Endothelial cell of umbilical vein (primary cell): ENCODE measurements around the gene RSRC1. TPM values are rescaled to one million over a fixed set of nuclear protein-coding genes. Genes with fewer than 3 reads are reported as not detected.

Experiments used
- BruUV-seq: library from RNA; stranded (reverse); fragments of 400-500 nt; replicated peaks from 2 replicates; lab custom pipeline; 2021; lab: Mats Ljungman, UMichigan
- CTCF ChIA-PET: fragments of 300-600, 350-600 bp; sonication (Branson Sonifier 250); formaldehyde crosslinking; loops from one replicate; lab custom pipeline; 2021; ENCODE audit warnings: antibody characterized with exemption, inconsistent platforms; lab: Charles Lee
- POLR2A ChIA-PET: fragments of 300-600, 350-600 bp; sonication (Branson Sonifier 250); formaldehyde crosslinking; loops from one replicate; lab custom pipeline; 2021; ENCODE audit warnings: antibody characterized with exemption, inconsistent platforms; lab: Charles Lee
- DNase-seq: peaks from one replicate; pipeline ENCODE4 v3.0.0-alpha.2; 2011; ENCODE audit warnings: low read depth, low spot score
- FAIRE-seq: peaks from 2 replicates; lab custom pipeline; 2011; peaks lifted over from hg19 to GRCh38; lab: Jason Lieb, UNC
- H2AFZ ChIP-seq: 2 replicates; pipeline ENCODE4 v1.6.0; 2012; ENCODE audit warnings: low read depth, low read length, control low read depth, inconsistent platforms
- H3K27ac ChIP-seq: 2 replicates; pipeline ENCODE4 v1.5.1; 2011; ENCODE audit warnings: low read depth, mild to moderate bottlenecking, control low read depth, low read length, moderate library complexity; ENCODE audit not compliant: insufficient read depth
- H3K27me3 ChIP-seq, 2 experiments: 2 replicates each; pipeline versions ENCODE4 v1.6.0 to v1.6.1; 2011; ENCODE audit warnings: low read length in 2 of 2, mixed read lengths in 1 of 2; ENCODE audit not compliant: control insufficient read depth in 2 of 2, insufficient read depth in 2 of 2
- H3K36me3 ChIP-seq, 2 experiments: 2 replicates in 1 of 2; 3 replicates in 1 of 2; pipeline ENCODE4 v1.5.1; 2011; ENCODE audit warnings: low read length in 2 of 2, mild to moderate bottlenecking in 1 of 2, moderate library complexity in 1 of 2; ENCODE audit not compliant: control insufficient read depth in 2 of 2, insufficient read depth in 2 of 2; ENCODE audit errors: extremely low read depth in 1 of 2
- H3K4me1 ChIP-seq: 3 replicates; pipeline ENCODE4 v1.5.1; 2011; ENCODE audit warnings: mild to moderate bottlenecking, low read length; ENCODE audit not compliant: control insufficient read depth, insufficient read depth; ENCODE audit errors: extremely low read depth
- H3K4me2 ChIP-seq: 2 replicates; pipeline ENCODE4 v1.6.1; 2011; ENCODE audit warnings: low read length, control low read depth, mixed read lengths; ENCODE audit not compliant: insufficient read depth
- H3K4me3 ChIP-seq, 3 experiments: fragments of 200-600 bp in 1 of 3; sonication (generic), shearing (Covaris generic) in 1 of 3; replicated peaks in 1 of 3; 2 replicates each; pipeline ENCODE4 v1.5.1; 2011 to 2016; ENCODE audit warnings: control low read depth in 3 of 3, low read length in 3 of 3, mild to moderate bottlenecking in 2 of 3, inconsistent platforms in 1 of 3, low read depth in 1 of 3, moderate library complexity in 1 of 3; ENCODE audit not compliant: insufficient read depth in 1 of 3
- H3K79me2 ChIP-seq: 2 replicates; pipeline ENCODE4 v1.6.0; 2012; ENCODE audit warnings: low read length, inconsistent platforms; ENCODE audit not compliant: control insufficient read depth, insufficient read depth
- H3K9ac ChIP-seq: replicated peaks from 2 replicates; pipeline ENCODE3; 2011; ENCODE audit warnings: low read length, control low read depth; ENCODE audit not compliant: insufficient read depth; ENCODE audit errors: extremely low read depth
- H3K9me1 ChIP-seq: replicated peaks from 3 replicates; pipeline ENCODE4 v1.6.0; 2011; ENCODE audit warnings: mild to moderate bottlenecking, low read length; ENCODE audit not compliant: control insufficient read depth, insufficient read depth; ENCODE audit errors: extremely low read depth
- H3K9me3 ChIP-seq: replicated peaks from 2 replicates; pipeline ENCODE4 v1.5.1; 2012; ENCODE audit warnings: low read length, inconsistent platforms; ENCODE audit not compliant: control insufficient read depth, insufficient read depth
- H4K20me1 ChIP-seq: replicated peaks from 2 replicates; pipeline ENCODE3; 2011; ENCODE audit warnings: mild to moderate bottlenecking, low read length; ENCODE audit not compliant: control insufficient read depth, insufficient read depth; ENCODE audit errors: extremely low read depth
- EZH2 ChIP-seq: IDR thresholded peaks from 2 replicates; pipeline ENCODE4 v1.6.1; 2012; ENCODE audit warnings: borderline replicate concordance, low read depth, mild to moderate bottlenecking, moderate library complexity, low read length, inconsistent platforms; ENCODE audit not compliant: severe bottlenecking
- FOS ChIP-seq: IDR thresholded peaks from 2 replicates; pipeline ENCODE4 v1.6.1; 2011; ENCODE audit warnings: mild to moderate bottlenecking, low read length, moderate library complexity, borderline replicate concordance; ENCODE audit not compliant: insufficient read depth
- GATA2 ChIP-seq: IDR thresholded peaks from 2 replicates; pipeline ENCODE4 v1.7.0; 2011; ENCODE audit warnings: low read depth, mild to moderate bottlenecking, moderate library complexity, mixed read lengths, low read length; ENCODE audit not compliant: insufficient read length, insufficient read depth
- JUN ChIP-seq: IDR thresholded peaks from 2 replicates; pipeline ENCODE4 v1.6.1; 2011; ENCODE audit warnings: borderline replicate concordance, low read depth; ENCODE audit not compliant: insufficient read length, insufficient read depth
- MYC ChIP-seq: IDR thresholded peaks from one replicate; pipeline ENCODE4 v1.6.1; 2011; ENCODE audit warnings: mild to moderate bottlenecking, low read depth, low read length
- POLR2A ChIP-seq: IDR thresholded peaks from 2 replicates; pipeline ENCODE4 v1.6.1; 2012; ENCODE audit warnings: low read depth, mild to moderate bottlenecking, control low read depth, low read length
- POLR2AphosphoS5 ChIP-seq: IDR thresholded peaks from 2 replicates; pipeline ENCODE4 v1.6.1; 2012; ENCODE audit warnings: low read depth, mild to moderate bottlenecking, control low read depth, low read length, moderate library complexity; ENCODE audit not compliant: insufficient read depth
- dilution Hi-C: fragments of 300-500 bp; cut with MboI; formaldehyde crosslinking; loops from one replicate; pipeline ENCODE4 v1.15.0; 2019; ENCODE audit warnings: low sequenced_read_pairs; ENCODE audit not compliant: extremely low pct_ligation_motif_present
- intact Hi-C: fragments of 100-400 bp; cut with micrococcal nuclease; formaldehyde crosslinking; loops from one replicate; pipeline ENCODE4 v1.10.0; 2022
- polyA plus RNA-seq, 4 experiments: library from polyadenylated mRNA; depleted of rRNA in 3 of 4; stranded (reverse) in 3 of 4; unstranded in 1 of 4; fragments of >200 nt; gene quantifications; 2 replicates each; pipeline versions ENCODE4 v1.2.1 to v1.2.3, GENCODE V29; 2011 to 2012; ENCODE audit warnings: missing spikeins in 1 of 4
- total RNA-seq: library from RNA; stranded (reverse); gene quantifications from 2 replicates; pipeline ENCODE4 v1.2.3, GENCODE V29; 2021
- TF ChIP-seq, protein P1 (sequence below): IDR thresholded peaks from 2 replicates; pipeline ENCODE4 v1.6.1; 2011; ENCODE audit not compliant: insufficient read depth, insufficient read length
- TF ChIP-seq, protein P2 (sequence below), 2 donors: IDR thresholded peaks; 1 replicate in 1 of 2; 2 replicates in 1 of 2; pipeline ENCODE4 v1.5.1; 2011; ENCODE audit warnings: low read length in 2 of 2, mild to moderate bottlenecking in 2 of 2, moderate library complexity in 2 of 2, control low read depth in 1 of 2, inconsistent platforms in 1 of 2, low read depth in 1 of 2; ENCODE audit not compliant: insufficient read depth in 1 of 2; ENCODE audit errors: extremely low read depth in 1 of 2

The RSRC1 gene
- total and polyA plus RNA-seq, 2 donors (not counting 3 experiments of a cell fraction or from before 2014, with no cell fraction given), result 1.8 to 25.4 TPM

DNA sequence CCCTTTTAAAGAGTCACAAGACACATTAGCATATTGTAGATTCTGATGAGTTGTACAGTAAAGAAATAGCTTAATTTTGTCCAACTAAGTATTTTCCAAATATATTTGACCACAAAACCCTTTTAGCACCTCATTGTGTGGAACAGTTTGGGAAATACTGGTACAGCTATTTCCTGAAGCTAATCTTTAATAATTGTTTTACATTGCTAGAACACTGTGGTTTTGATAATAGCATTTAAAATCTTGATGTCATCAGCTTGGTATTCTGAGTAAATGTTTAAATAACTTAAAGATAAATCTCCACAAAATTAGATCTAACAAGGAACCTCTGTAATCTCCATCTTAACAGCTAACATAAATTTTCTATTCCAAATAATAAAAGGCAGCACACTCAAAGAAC is 321.1 kb downstream of the RSRC1 start:
- POLR2A ChIA-PET, result no interaction called here
- no peak overlapping the region for H3K4me2 ChIP-seq
- H3K9ac ChIP-seq, result no peak overlapping the region
- H3K9me3 ChIP-seq, result no peaks in the 10 kb centered on the region
- no peak for DNase-seq
- H3K27ac ChIP-seq, result no peak overlapping the region
- H3K27me3 ChIP-seq, result no peaks in the 10 kb centered on the region
- no peaks in the 10 kb centered on the region for H4K20me1 ChIP-seq
- CTCF ChIA-PET, result interaction anchor here (1.0 to 1.4 kb wide), 3 partner anchors 28 to 825 kb away, joined by 3 to 6 read pairs (median 3); no protein-coding TSS in a partner anchor
- intact Hi-C loops (no loop called here), dilution Hi-C loops (no loop called here)
- no TSS peak for BruUV-seq
- no peak for FAIRE-seq
- no peaks in the 10 kb centered on the region for H3K4me1 ChIP-seq
- TF ChIP-seq JUN (no peak), MYC (no peak), EZH2 (no peak), FOS (no peak), GATA2 (no peak), POLR2AphosphoS5 (no peak), POLR2A (no peak)
- TF ChIP-seq, protein P1, sequence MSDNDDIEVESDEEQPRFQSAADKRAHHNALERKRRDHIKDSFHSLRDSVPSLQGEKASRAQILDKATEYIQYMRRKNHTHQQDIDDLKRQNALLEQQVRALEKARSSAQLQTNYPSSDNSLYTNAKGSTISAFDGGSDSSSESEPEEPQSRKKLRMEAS, result no peak
- TF ChIP-seq, protein P2, sequence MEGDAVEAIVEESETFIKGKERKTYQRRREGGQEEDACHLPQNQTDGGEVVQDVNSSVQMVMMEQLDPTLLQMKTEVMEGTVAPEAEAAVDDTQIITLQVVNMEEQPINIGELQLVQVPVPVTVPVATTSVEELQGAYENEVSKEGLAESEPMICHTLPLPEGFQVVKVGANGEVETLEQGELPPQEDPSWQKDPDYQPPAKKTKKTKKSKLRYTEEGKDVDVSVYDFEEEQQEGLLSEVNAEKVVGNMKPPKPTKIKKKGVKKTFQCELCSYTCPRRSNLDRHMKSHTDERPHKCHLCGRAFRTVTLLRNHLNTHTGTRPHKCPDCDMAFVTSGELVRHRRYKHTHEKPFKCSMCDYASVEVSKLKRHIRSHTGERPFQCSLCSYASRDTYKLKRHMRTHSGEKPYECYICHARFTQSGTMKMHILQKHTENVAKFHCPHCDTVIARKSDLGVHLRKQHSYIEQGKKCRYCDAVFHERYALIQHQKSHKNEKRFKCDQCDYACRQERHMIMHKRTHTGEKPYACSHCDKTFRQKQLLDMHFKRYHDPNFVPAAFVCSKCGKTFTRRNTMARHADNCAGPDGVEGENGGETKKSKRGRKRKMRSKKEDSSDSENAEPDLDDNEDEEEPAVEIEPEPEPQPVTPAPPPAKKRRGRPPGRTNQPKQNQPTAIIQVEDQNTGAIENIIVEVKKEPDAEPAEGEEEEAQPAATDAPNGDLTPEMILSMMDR (IDR thresholded peaks at IDR 0.05; ENCODE audit: extremely low read depth in 1 of 2, insufficient read depth in 1 of 2, low read depth in 1 of 2, low read length in 2 of 2), result no peak
- no peak overlapping the region for H3K4me3 ChIP-seq
- H2AFZ ChIP-seq, result no peak overlapping the region
- H3K9me1 ChIP-seq, result no peaks in the 10 kb centered on the region
- H3K79me2 ChIP-seq, result no peaks in the 10 kb centered on the region
- H3K36me3 ChIP-seq, result no peaks in the 10 kb centered on the region
